Suprapubic skin (tissue), 4 donors: ENCODE data around the gene ACTN2.

Experiments used
- CTCF ChIP-seq, 2 donors: fragments of 200-600 bp in 1 of 2; fragments of 450-650 bp in 1 of 2; sonication (generic) in 1 of 2; IDR thresholded peaks; one replicate each; pipeline ENCODE4 v1.5.1; 2016 to 2019; ENCODE audit warnings: antibody characterized with exemption in 2 of 2, mild to moderate bottlenecking in 1 of 2, moderate library complexity in 1 of 2
- EP300 ChIP-seq: sonication (generic); formaldehyde crosslinking; IDR thresholded peaks from one replicate; pipeline ENCODE4 v1.6.1; 2017; ENCODE audit warnings: antibody characterized with exemption
- POLR2A ChIP-seq, 2 donors: fragments of 450-650 bp; IDR thresholded peaks; one replicate each; pipeline ENCODE4 v1.6.1; 2017; ENCODE audit warnings: antibody characterized with exemption in 2 of 2, mild to moderate bottlenecking in 2 of 2, moderate library complexity in 2 of 2
- POLR2AphosphoS5 ChIP-seq, 3 donors: sonication (generic); formaldehyde crosslinking; IDR thresholded peaks; one replicate each; pipeline ENCODE4 v1.6.1; 2017; ENCODE audit warnings: antibody characterized with exemption in 3 of 3

- TF ChIP-seq CTCF (IDR thresholded peaks at IDR 0.05) (no peak), POLR2A (IDR thresholded peaks at IDR 0.05) (no peak), POLR2AphosphoS5 (IDR thresholded peaks at IDR 0.05) (no peak), EP300 (no peak)
Measured at GRCh38 chr1:236716160-236716559, 29.9 kb downstream of the ACTN2 start.
